HG02642 (cell line): ENCODE results near the gene CACNA1S.

Source experiments
- ATAC-seq: cut with Tn5 transposase; IDR thresholded peaks from one replicate; pipeline ENCODE4 v1.9.1; 2021; ENCODE audit warnings: mild to moderate bottlenecking; ENCODE audit not compliant: unreplicated experiment, poor library complexity

CACNA1S gene

GRCh38 chr1:200998323-200998722, 113.9 kb downstream of the CACNA1S start:
- ATAC-seq, result no peak

GRCh38 chr1:200992382-200993048, 119.7 kb downstream of the CACNA1S start:
- no peak for ATAC-seq

- ATAC-seq, result no peak
Observed at GRCh38 chr1:200991097-200991614, 121.1 kb downstream of the CACNA1S start.

GRCh38 chr1:200990114-200990513, 122.1 kb downstream of the CACNA1S start:
- no peak for ATAC-seq
